HEK293 (cell line): ENCODE results near the gene PIP4K2B.

Source experiments
- KLF1 ChIP-seq: fragments of 450-650 bp; formaldehyde crosslinking; IDR thresholded peaks from 2 replicates; pipeline ENCODE4 v1.5.1; 2016; ENCODE audit warnings: missing biosample characterization, missing genetic modification characterization
- KLF10 ChIP-seq: fragments of 450-650 bp; IDR thresholded peaks from 2 replicates; pipeline ENCODE4 v1.5.1; 2018; ENCODE audit warnings: missing biosample characterization, mild to moderate bottlenecking, missing genetic modification characterization
- MZF1 ChIP-seq: fragments of 450-650 bp; formaldehyde crosslinking; IDR thresholded peaks from 2 replicates; pipeline ENCODE4 v1.5.1; 2017; ENCODE audit warnings: missing biosample characterization, missing genetic modification characterization, borderline replicate concordance
- SCRT2 ChIP-seq: fragments of 450-650 bp; formaldehyde crosslinking; IDR thresholded peaks from 2 replicates; pipeline ENCODE4 v1.5.1; 2016; ENCODE audit warnings: missing biosample characterization, missing genetic modification characterization
- TCF7L2 ChIP-seq: IDR thresholded peaks from 2 replicates; pipeline ENCODE4 v1.6.1; 2011; ENCODE audit warnings: low read depth, mild to moderate bottlenecking, inconsistent platforms, low read length, moderate library complexity, borderline replicate concordance
- ZNF138 ChIP-seq: fragments of 450-650 bp; formaldehyde crosslinking; IDR thresholded peaks from 2 replicates; pipeline ENCODE4 v1.5.1; 2016; ENCODE audit warnings: missing biosample characterization, missing genetic modification characterization, borderline replicate concordance
- ZNF19 ChIP-seq: fragments of 450-650 bp; formaldehyde crosslinking; IDR thresholded peaks from 2 replicates; pipeline ENCODE4; 2016; ENCODE audit warnings: missing biosample characterization, missing genetic modification characterization, low read depth
- ZNF266 ChIP-seq: fragments of 450-650 bp; formaldehyde crosslinking; IDR thresholded peaks from 2 replicates; pipeline ENCODE4 v1.5.1; 2016; ENCODE audit warnings: missing biosample characterization, missing genetic modification characterization, low read depth
- ZNF341 ChIP-seq: fragments of 450-650 bp; formaldehyde crosslinking; IDR thresholded peaks from 2 replicates; pipeline ENCODE4; 2016; ENCODE audit warnings: low read depth, missing biosample characterization, missing genetic modification characterization
- ZNF530 ChIP-seq: fragments of 450-650 bp; formaldehyde crosslinking; IDR thresholded peaks from 2 replicates; pipeline ENCODE4 v1.5.1; 2016; ENCODE audit warnings: low read depth, missing biosample characterization, missing genetic modification characterization
- ZNF629 ChIP-seq: fragments of 450-650 bp; formaldehyde crosslinking; IDR thresholded peaks from 2 replicates; pipeline ENCODE4 v1.5.1; 2017; ENCODE audit warnings: missing biosample characterization, missing genetic modification characterization
- ZNF76 ChIP-seq: fragments of 450-650 bp; formaldehyde crosslinking; IDR thresholded peaks from 2 replicates; pipeline ENCODE4; 2016; ENCODE audit warnings: low read depth, missing biosample characterization, missing genetic modification characterization, borderline replicate concordance
- TF ChIP-seq, protein P1 (sequence below): fragments of 450-650 bp; formaldehyde crosslinking; IDR thresholded peaks from 2 replicates; pipeline ENCODE4 v1.5.1; 2016; ENCODE audit warnings: missing biosample characterization, missing genetic modification characterization
- TF ChIP-seq, protein P2 (sequence below): fragments of 450-650 bp; formaldehyde crosslinking; IDR thresholded peaks from 2 replicates; pipeline ENCODE4 v1.5.1; 2016; ENCODE audit warnings: missing biosample characterization, missing genetic modification characterization

- TF ChIP-seq ZNF76 (tag by site-specific recombination) = no peak
- peak; percentile 4; the same call in 1 of the 2 replicates for TF ChIP-seq SCRT2 (tag by site-specific recombination)
- TF ChIP-seq ZNF138 (tag by site-specific recombination) = no peak
- TF ChIP-seq, protein P1, sequence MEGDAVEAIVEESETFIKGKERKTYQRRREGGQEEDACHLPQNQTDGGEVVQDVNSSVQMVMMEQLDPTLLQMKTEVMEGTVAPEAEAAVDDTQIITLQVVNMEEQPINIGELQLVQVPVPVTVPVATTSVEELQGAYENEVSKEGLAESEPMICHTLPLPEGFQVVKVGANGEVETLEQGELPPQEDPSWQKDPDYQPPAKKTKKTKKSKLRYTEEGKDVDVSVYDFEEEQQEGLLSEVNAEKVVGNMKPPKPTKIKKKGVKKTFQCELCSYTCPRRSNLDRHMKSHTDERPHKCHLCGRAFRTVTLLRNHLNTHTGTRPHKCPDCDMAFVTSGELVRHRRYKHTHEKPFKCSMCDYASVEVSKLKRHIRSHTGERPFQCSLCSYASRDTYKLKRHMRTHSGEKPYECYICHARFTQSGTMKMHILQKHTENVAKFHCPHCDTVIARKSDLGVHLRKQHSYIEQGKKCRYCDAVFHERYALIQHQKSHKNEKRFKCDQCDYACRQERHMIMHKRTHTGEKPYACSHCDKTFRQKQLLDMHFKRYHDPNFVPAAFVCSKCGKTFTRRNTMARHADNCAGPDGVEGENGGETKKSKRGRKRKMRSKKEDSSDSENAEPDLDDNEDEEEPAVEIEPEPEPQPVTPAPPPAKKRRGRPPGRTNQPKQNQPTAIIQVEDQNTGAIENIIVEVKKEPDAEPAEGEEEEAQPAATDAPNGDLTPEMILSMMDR = no peak
- no peak for TF ChIP-seq TCF7L2
- no peak for TF ChIP-seq ZNF266 (tag by site-specific recombination)
- no peak for TF ChIP-seq KLF1 (tag by site-specific recombination)
- TF ChIP-seq, protein P2, sequence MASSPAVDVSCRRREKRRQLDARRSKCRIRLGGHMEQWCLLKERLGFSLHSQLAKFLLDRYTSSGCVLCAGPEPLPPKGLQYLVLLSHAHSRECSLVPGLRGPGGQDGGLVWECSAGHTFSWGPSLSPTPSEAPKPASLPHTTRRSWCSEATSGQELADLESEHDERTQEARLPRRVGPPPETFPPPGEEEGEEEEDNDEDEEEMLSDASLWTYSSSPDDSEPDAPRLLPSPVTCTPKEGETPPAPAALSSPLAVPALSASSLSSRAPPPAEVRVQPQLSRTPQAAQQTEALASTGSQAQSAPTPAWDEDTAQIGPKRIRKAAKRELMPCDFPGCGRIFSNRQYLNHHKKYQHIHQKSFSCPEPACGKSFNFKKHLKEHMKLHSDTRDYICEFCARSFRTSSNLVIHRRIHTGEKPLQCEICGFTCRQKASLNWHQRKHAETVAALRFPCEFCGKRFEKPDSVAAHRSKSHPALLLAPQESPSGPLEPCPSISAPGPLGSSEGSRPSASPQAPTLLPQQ (tag by site-specific recombination) = no peak
- TF ChIP-seq ZNF530 (tag by site-specific recombination) = no peak
- no peak for TF ChIP-seq KLF10 (tag by site-specific recombination)
- TF ChIP-seq ZNF341 (tag by site-specific recombination) = no peak
- TF ChIP-seq MZF1 = no peak
- TF ChIP-seq ZNF629 (tag by site-specific recombination) = no peak
- TF ChIP-seq ZNF19 (tag by site-specific recombination) = no peak
Observed at GRCh38 chr17:38731526-38732294, 67.6 kb downstream of the PIP4K2B start.
